DOHH2 (cell line): ENCODE results near the gene HDAC11.

Experiments used
- EZH2phosphoT487 ChIP-seq: fragments of 200-600 bp; sonication (generic); IDR thresholded peaks from 2 replicates; pipeline ENCODE4 v1.6.1; 2017; ENCODE audit warnings: borderline replicate concordance, mild to moderate bottlenecking, antibody characterized with exemption, low read length, moderate library complexity, mixed read lengths
- TF ChIP-seq, protein P1 (sequence below): fragments of 200-600 bp; sonication (generic); IDR thresholded peaks from one replicate; pipeline ENCODE4 v1.5.1; 2014; ENCODE audit warnings: antibody characterized with exemption, mild to moderate bottlenecking, low read depth, low read length; ENCODE audit not compliant: poor library complexity, severe bottlenecking

DNA sequence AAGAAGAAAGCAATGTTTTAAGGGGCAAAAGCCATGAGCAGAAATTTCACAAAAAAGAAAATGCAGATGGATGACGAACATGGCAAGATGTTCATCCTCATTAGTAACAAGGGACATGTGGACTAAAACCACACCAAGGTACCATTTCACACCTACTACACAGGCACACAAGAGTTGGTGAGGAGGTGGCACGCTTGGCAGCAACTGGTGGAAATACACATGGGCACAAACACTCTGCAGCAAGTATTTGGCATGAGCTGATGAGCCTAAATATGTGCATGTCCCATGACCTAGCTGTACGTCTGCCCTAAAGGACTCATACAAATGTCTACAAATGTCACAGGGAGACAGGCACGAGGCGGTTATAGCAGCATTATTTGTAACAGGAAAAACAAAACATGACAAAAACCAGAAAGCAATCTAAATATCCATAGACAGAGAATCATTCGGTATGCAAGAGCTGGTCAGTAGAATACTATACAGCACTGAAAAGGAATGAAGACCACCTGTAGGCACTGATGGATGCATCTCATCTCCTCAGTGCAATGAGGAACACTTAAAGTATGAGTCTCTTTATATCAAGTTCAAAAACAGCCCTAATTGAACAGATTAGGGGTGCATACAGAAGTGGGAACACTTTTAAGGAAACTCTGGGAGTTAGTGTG is 57.3 kb downstream of the HDAC11 start:
- TF ChIP-seq, protein P1, sequence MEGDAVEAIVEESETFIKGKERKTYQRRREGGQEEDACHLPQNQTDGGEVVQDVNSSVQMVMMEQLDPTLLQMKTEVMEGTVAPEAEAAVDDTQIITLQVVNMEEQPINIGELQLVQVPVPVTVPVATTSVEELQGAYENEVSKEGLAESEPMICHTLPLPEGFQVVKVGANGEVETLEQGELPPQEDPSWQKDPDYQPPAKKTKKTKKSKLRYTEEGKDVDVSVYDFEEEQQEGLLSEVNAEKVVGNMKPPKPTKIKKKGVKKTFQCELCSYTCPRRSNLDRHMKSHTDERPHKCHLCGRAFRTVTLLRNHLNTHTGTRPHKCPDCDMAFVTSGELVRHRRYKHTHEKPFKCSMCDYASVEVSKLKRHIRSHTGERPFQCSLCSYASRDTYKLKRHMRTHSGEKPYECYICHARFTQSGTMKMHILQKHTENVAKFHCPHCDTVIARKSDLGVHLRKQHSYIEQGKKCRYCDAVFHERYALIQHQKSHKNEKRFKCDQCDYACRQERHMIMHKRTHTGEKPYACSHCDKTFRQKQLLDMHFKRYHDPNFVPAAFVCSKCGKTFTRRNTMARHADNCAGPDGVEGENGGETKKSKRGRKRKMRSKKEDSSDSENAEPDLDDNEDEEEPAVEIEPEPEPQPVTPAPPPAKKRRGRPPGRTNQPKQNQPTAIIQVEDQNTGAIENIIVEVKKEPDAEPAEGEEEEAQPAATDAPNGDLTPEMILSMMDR, result no peak
- no peak for TF ChIP-seq EZH2phosphoT487
